ENCODE data around the gene RFX6. TPM values are rescaled to one million over a fixed set of nuclear protein-coding genes. Genes with fewer than 3 reads are reported as not detected.

The RFX6 gene
- total RNA-seq, 1 experiment from 2014 or later: not detected

GRCh38 chr6:116895935-116896334 is 18.9 kb downstream of the RFX6 start:
- DNase-seq (ENCODE audit: low read depth): no peak

GRCh38 chr6:116902634-116903033 is 25.6 kb downstream of the RFX6 start:
- DNase-seq (ENCODE audit: low read depth): no peak

- no peak for DNase-seq (ENCODE audit: low read depth)
Measured at GRCh38 chr6:116922853-116923548, 46.0 kb downstream of the RFX6 start.

- DNase-seq (ENCODE audit: low read depth): no peak
Measured at GRCh38 chr6:116924245-116924644, 47.2 kb downstream of the RFX6 start.

- no peak for DNase-seq (ENCODE audit: low read depth)
Measured at GRCh38 chr6:116925088-116925794, 48.2 kb downstream of the RFX6 start.

GRCh38 chr6:116928677-116929076 is 51.6 kb downstream of the RFX6 start:
- DNase-seq (ENCODE audit: low read depth): no peak

GRCh38 chr6:116929825-116930224 is 52.8 kb downstream of the RFX6 start:
- no peak for DNase-seq (ENCODE audit: low read depth)

- DNase-seq (ENCODE audit: low read depth): no peak
Measured at GRCh38 chr6:116931456-116931855, 54.4 kb downstream of the RFX6 start.

GRCh38 chr6:116932496-116932895 is 55.5 kb downstream of the RFX6 start:
- DNase-seq (ENCODE audit: low read depth): no peak

GRCh38 chr6:116933485-116933884 is 56.4 kb downstream of the RFX6 start:
- no peak for DNase-seq (ENCODE audit: low read depth)

- DNase-seq (ENCODE audit: low read depth): no peak
Measured at GRCh38 chr6:116938305-116938704, 61.3 kb downstream of the RFX6 start.

- no peak for DNase-seq (ENCODE audit: low read depth)
Measured at GRCh38 chr6:116941727-116942126, 64.7 kb downstream of the RFX6 start.

- peak; percentile 43 for DNase-seq (ENCODE audit: low read depth)
Measured at GRCh38 chr6:116945809-116946208, 68.8 kb downstream of the RFX6 start.

- DNase-seq (ENCODE audit: low read depth): no peak
Measured at GRCh38 chr6:116948533-116949304, 71.7 kb downstream of the RFX6 start.

GRCh38 chr6:116949964-116950363 is 72.9 kb downstream of the RFX6 start:
- DNase-seq (ENCODE audit: low read depth): no peak

- DNase-seq (ENCODE audit: low read depth): no peak
Measured at GRCh38 chr6:116954335-116954734, 77.3 kb downstream of the RFX6 start.

- no peak for DNase-seq (ENCODE audit: low read depth)
Measured at GRCh38 chr6:116954938-116955337, 77.9 kb downstream of the RFX6 start.

GRCh38 chr6:116955773-116956172 is 78.7 kb downstream of the RFX6 start:
- DNase-seq (ENCODE audit: low read depth): no peak

GRCh38 chr6:116963972-116964371 is 86.9 kb downstream of the RFX6 start:
- no peak for DNase-seq (ENCODE audit: low read depth)

GRCh38 chr6:116966675-116967576 is 89.9 kb downstream of the RFX6 start:
- no peak for DNase-seq (ENCODE audit: low read depth)

GRCh38 chr6:116969211-116969863 is 92.3 kb downstream of the RFX6 start:
- DNase-seq (ENCODE audit: low read depth): peak; percentile 40

Measured in M059J (cell line).